ENCODE results near the gene HSPH1.
"Not testable (repeated sequence)": the region's sequence is repeated elsewhere in the genome, so short reads cannot be mapped to it uniquely, and the experiment has no call there.

Gene HSPH1

DNA sequence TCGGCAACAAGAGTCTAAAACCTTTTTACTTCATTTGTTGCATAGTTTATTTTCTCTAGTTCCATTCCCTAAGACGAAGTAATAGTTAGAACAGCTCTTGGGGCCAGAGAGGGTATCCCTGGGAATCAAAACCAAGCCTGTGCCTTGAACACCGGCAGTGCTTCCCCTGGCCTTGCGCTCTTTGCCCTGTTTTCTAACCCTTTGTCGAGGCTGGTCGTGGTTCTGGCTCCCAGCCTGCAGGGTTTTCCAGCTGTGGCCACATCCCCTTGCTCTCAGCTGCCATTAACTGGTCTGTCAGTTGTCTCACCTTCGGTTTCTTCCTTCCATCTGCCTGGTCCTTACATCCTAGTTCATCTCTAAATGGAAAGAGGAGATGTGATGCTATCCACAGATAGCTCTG, 61.0 kb downstream of the HSPH1 start:
- H3K79me2 ChIP-seq (ENCODE audit: control insufficient read depth, insufficient read depth, low read length): no peaks in the 10 kb centered on the region
- H2AK5ac ChIP-seq (ENCODE audit: low read length): no peak overlapping the region
- no peak for DNase-seq
- WGBS (ENCODE audit: extremely low coverage, insufficient coverage, low lambda C conversion rate): no CpG with 5 or more reads among the region's 7 CpGs
- H3K4me3 ChIP-seq (ENCODE audit: low read length): no peak overlapping the region
- H3K79me1 ChIP-seq (ENCODE audit: low read length): no peaks in the 10 kb centered on the region
- no peaks in the 10 kb centered on the region for H3K27me3 ChIP-seq (ENCODE audit: insufficient read depth, low read length, poor library complexity)
- H3K4ac ChIP-seq (ENCODE audit: low read depth, low read length): no peak overlapping the region
- H3K23ac ChIP-seq (ENCODE audit: low read length): no peak overlapping the region
- no peak overlapping the region for H4K5ac ChIP-seq (ENCODE audit: low read length)
- no peak overlapping the region for H2BK15ac ChIP-seq (replicated peaks; ENCODE audit: low read depth)
- no peak overlapping the region for H2BK120ac ChIP-seq (ENCODE audit: low read depth, low read length)
- H3K4me1 ChIP-seq (ENCODE audit: control insufficient read depth, low read depth, low read length): peaks cover 7% of the 10 kb centered on the region
- H4K8ac ChIP-seq (ENCODE audit: low read depth, low read length): no peak overlapping the region
- no peak overlapping the region for H2BK5ac ChIP-seq (ENCODE audit: low read length)
- no peak overlapping the region for H3K56ac ChIP-seq (ENCODE audit: low read length)
- no peak overlapping the region for H3K9ac ChIP-seq (ENCODE audit: low read length)
- no peak overlapping the region for H3K27ac ChIP-seq (ENCODE audit: low read depth, low read length)
- no peaks in the 10 kb centered on the region for H3K36me3 ChIP-seq (ENCODE audit: control insufficient read depth, insufficient read depth, low read length)
- H3K18ac ChIP-seq (ENCODE audit: low read length): no peak overlapping the region
- H3K4me2 ChIP-seq (ENCODE audit: low read length): no peak overlapping the region

DNA sequence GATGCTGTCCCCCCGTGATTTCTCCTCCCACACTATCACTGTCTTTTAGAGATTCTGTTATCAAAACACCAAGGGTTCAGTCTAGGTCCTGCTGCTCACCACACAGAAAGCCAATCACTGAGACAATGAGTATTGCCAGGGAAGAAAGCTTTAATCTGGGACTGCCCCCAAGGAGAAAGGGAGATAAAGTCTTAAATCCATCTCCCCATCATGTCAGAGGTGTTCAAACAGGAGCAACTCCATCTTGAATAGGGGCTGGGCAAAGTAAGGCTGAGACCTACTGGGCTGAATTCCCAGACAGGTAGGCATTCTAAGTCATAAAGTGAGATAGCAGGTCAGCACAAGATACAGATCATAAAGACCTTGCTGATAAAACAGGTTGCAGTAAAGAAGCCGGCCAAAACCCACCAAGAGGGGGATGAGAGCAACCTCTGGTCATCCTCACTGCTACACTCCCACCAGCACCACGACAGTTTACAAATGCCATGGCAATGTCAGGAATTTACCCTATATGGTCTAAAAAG, 63.7 kb downstream of the HSPH1 start:
- peak; percentile 79 for DNase-seq
- not testable (repeated sequence) for H3K9ac ChIP-seq (ENCODE audit: low read length); H2BK5ac ChIP-seq (ENCODE audit: low read length); H3K36me3 ChIP-seq (ENCODE audit: control insufficient read depth, insufficient read depth, low read length); H3K4ac ChIP-seq (ENCODE audit: low read depth, low read length); H4K8ac ChIP-seq (ENCODE audit: low read depth, low read length); H3K56ac ChIP-seq (ENCODE audit: low read length); H3K18ac ChIP-seq (ENCODE audit: low read length); H3K4me3 ChIP-seq (ENCODE audit: low read length); H2BK120ac ChIP-seq (ENCODE audit: low read depth, low read length); H3K27ac ChIP-seq (ENCODE audit: low read depth, low read length); H3K4me2 ChIP-seq (ENCODE audit: low read length); H3K79me2 ChIP-seq (ENCODE audit: control insufficient read depth, insufficient read depth, low read length); H3K79me1 ChIP-seq (ENCODE audit: low read length); H3K23ac ChIP-seq (ENCODE audit: low read length); H2AK5ac ChIP-seq (ENCODE audit: low read length); H4K5ac ChIP-seq (ENCODE audit: low read length); H2BK15ac ChIP-seq (replicated peaks; ENCODE audit: low read depth); H3K27me3 ChIP-seq (ENCODE audit: insufficient read depth, low read length, poor library complexity)
- no CpG with 5 or more reads among the region's 3 CpGs for WGBS (ENCODE audit: extremely low coverage, insufficient coverage, low lambda C conversion rate)
- H3K4me1 ChIP-seq (ENCODE audit: control insufficient read depth, low read depth, low read length): peaks cover 14% of the 10 kb centered on the region

DNA sequence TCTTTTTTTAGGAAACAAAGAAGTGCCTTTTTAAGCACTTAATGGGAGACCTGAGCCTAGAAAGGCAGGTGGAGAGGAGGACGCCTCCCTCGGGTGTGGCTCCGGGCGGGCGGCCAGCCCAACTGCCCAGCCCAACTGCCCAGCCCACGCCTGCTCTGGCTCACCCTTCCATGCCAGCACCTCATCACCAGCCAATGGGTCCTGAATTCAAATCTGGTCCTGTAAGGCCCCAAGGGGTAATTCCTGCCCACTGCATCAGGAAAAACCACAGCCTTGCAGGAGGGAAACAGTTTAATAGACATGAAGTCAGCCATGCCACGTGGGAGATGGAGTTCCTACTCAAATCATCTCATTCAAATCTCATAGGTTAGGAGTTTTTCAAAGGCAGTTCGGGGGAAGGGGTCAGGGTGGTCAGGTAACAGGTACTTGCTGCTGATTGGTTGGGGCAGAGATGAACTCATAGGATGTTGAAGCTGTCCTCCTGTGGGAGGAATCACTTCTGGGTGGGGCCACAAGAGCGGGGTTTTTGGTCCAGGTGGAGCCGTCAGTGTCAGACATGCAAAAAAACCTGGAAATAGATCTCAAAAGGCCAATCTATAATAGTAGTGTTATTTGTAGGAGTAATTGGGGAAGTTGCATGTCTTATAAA, 64.9 kb downstream of the HSPH1 start:
- H3K4me3 ChIP-seq (ENCODE audit: low read length): no peak overlapping the region
- no peak overlapping the region for H2BK120ac ChIP-seq (ENCODE audit: low read depth, low read length)
- H3K18ac ChIP-seq (ENCODE audit: low read length): peak overlapping the region; percentile 16
- no peak overlapping the region for H2AK5ac ChIP-seq (ENCODE audit: low read length)
- DNase-seq: peak; percentile 7
- H3K79me2 ChIP-seq (ENCODE audit: control insufficient read depth, insufficient read depth, low read length): no peaks in the 10 kb centered on the region
- no peak overlapping the region for H4K5ac ChIP-seq (ENCODE audit: low read length)
- no peak overlapping the region for H3K4me2 ChIP-seq (ENCODE audit: low read length)
- H3K9ac ChIP-seq (ENCODE audit: low read length): no peak overlapping the region
- H3K23ac ChIP-seq (ENCODE audit: low read length): no peak overlapping the region
- no peak overlapping the region for H4K8ac ChIP-seq (ENCODE audit: low read depth, low read length)
- H3K4me1 ChIP-seq (ENCODE audit: control insufficient read depth, low read depth, low read length): peaks cover 14% of the 10 kb centered on the region
- H3K4ac ChIP-seq (ENCODE audit: low read depth, low read length): no peak overlapping the region
- no peak overlapping the region for H3K27ac ChIP-seq (ENCODE audit: low read depth, low read length)
- WGBS (ENCODE audit: extremely low coverage, insufficient coverage, low lambda C conversion rate): no CpG with 5 or more reads among the region's 10 CpGs
- H2BK5ac ChIP-seq (ENCODE audit: low read length): peak overlapping the region; percentile 75
- H3K36me3 ChIP-seq (ENCODE audit: control insufficient read depth, insufficient read depth, low read length): no peaks in the 10 kb centered on the region
- no peak overlapping the region for H3K56ac ChIP-seq (ENCODE audit: low read length)
- H2BK15ac ChIP-seq (replicated peaks; ENCODE audit: low read depth): no peak overlapping the region
- no peaks in the 10 kb centered on the region for H3K27me3 ChIP-seq (ENCODE audit: insufficient read depth, low read length, poor library complexity)
- H3K79me1 ChIP-seq (ENCODE audit: low read length): no peaks in the 10 kb centered on the region

DNA sequence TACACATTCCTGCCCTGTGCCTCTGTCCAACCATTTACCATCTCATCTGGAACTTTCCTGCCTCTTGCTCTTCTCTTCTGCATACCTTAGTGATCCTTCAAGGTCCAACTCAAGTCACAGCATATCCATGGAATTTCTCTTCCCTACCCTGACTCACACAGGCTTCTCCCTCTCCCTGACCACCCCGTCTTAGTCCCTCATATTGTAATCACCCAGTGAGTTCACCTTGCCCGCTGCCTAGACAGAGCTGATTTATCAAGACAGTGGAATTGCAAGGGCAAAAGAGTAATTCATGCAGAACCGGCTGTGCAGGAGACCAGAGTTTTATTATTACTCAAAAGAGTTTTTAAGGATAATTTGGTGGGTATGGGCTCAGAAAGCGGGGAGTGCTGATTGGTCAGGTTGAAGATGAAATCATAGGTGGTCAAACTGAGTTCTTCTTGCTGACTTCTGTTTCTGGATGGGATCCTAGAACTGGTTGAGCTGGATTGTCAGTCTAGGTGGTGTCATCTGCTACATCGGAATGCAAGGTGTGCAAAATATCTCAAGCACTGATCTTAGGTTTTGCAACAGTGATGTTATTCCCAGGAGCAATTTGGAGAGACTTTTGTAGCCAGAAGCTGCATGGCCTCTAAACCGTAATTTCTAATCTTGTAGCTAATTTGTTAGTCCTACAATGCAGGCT, 67.2 kb downstream of the HSPH1 start:
- Histone ChIP-seq H2BK15ac (replicated peaks; ENCODE audit: low read depth) (peak overlapping the region; percentile 9), H3K27ac (ENCODE audit: low read depth, low read length) (no peak overlapping the region), H3K36me3 (ENCODE audit: control insufficient read depth, insufficient read depth, low read length) (no peaks in the 10 kb centered on the region), H3K4me1 (ENCODE audit: control insufficient read depth, low read depth, low read length) (peaks cover 11% of the 10 kb centered on the region), H3K79me1 (ENCODE audit: low read length) (no peaks in the 10 kb centered on the region), H4K8ac (ENCODE audit: low read depth, low read length) (no peak overlapping the region), H3K4me3 (ENCODE audit: low read length) (no peak overlapping the region), H3K18ac (ENCODE audit: low read length) (no peak overlapping the region), H2AK5ac (ENCODE audit: low read length) (peak overlapping the region; percentile 98), H3K27me3 (ENCODE audit: insufficient read depth, low read length, poor library complexity) (no peaks in the 10 kb centered on the region), H2BK120ac (ENCODE audit: low read depth, low read length) (no peak overlapping the region), H4K5ac (ENCODE audit: low read length) (no peak overlapping the region), H3K4me2 (ENCODE audit: low read length) (no peak overlapping the region), H3K79me2 (ENCODE audit: control insufficient read depth, insufficient read depth, low read length) (no peaks in the 10 kb centered on the region), H3K4ac (ENCODE audit: low read depth, low read length) (no peak overlapping the region), H3K9ac (ENCODE audit: low read length) (no peak overlapping the region), H3K23ac (ENCODE audit: low read length) (no peak overlapping the region), H3K56ac (ENCODE audit: low read length) (peak overlapping the region; percentile 56), H2BK5ac (ENCODE audit: low read length) (no peak overlapping the region)
- WGBS (ENCODE audit: extremely low coverage, insufficient coverage, low lambda C conversion rate): no CpG with 5 or more reads among the region's 6 CpGs
- DNase-seq: peak; percentile 6

DNA sequence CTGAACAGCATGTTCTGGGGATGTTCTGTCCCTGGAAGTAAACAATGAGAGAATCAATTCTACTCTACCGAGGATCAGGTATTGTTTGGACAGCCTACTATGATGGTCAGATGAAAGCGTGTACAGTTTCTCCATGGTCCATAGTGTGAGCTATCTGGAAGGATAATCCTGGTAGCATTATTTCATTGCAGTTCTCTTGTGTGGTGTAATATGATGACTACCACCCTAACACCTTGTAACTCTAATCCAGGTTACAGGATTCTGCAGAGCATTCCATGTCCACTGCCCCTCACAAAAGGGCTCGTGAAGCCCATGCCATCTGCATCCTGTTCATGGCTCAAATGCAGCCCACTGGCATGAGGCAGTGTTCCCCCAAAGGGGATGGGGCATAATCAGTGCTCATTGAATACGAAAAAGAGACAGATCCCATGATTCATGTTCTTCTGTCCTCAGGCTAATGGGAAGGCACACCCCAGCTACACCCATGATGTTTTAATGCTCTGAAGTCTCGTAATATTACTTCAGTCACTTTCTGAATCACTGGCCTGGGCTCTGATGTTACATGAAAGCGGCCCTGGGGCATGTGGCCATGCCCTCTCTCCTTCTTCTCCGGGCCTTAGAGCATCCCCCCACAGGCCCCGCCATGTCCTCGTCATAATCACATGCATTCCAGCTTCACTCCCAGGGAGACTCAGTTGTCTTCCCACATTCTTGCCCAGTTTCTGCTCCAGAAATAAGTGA, 68.4 kb downstream of the HSPH1 start:
- no peaks in the 10 kb centered on the region for H3K36me3 ChIP-seq (ENCODE audit: control insufficient read depth, insufficient read depth, low read length)
- no peak overlapping the region for H3K4me2 ChIP-seq (ENCODE audit: low read length)
- DNase-seq: no peak
- H3K56ac ChIP-seq (ENCODE audit: low read length): no peak overlapping the region
- H4K5ac ChIP-seq (ENCODE audit: low read length): no peak overlapping the region
- H3K23ac ChIP-seq (ENCODE audit: low read length): no peak overlapping the region
- H3K79me2 ChIP-seq (ENCODE audit: control insufficient read depth, insufficient read depth, low read length): no peaks in the 10 kb centered on the region
- H2BK120ac ChIP-seq (ENCODE audit: low read depth, low read length): no peak overlapping the region
- no peak overlapping the region for H2AK5ac ChIP-seq (ENCODE audit: low read length)
- H3K18ac ChIP-seq (ENCODE audit: low read length): no peak overlapping the region
- H2BK5ac ChIP-seq (ENCODE audit: low read length): no peak overlapping the region
- no CpG with 5 or more reads among the region's 9 CpGs for whole genome bisulfite sequencing (ENCODE audit: extremely low coverage, insufficient coverage, low lambda C conversion rate)
- H3K4me3 ChIP-seq (ENCODE audit: low read length): no peak overlapping the region
- no peak overlapping the region for H3K4ac ChIP-seq (ENCODE audit: low read depth, low read length)
- H3K4me1 ChIP-seq (ENCODE audit: control insufficient read depth, low read depth, low read length): peaks cover 11% of the 10 kb centered on the region
- no peak overlapping the region for H2BK15ac ChIP-seq (replicated peaks; ENCODE audit: low read depth)
- H3K27me3 ChIP-seq (ENCODE audit: insufficient read depth, low read length, poor library complexity): no peaks in the 10 kb centered on the region
- no peak overlapping the region for H4K8ac ChIP-seq (ENCODE audit: low read depth, low read length)
- H3K79me1 ChIP-seq (ENCODE audit: low read length): no peaks in the 10 kb centered on the region
- no peak overlapping the region for H3K9ac ChIP-seq (ENCODE audit: low read length)
- no peak overlapping the region for H3K27ac ChIP-seq (ENCODE audit: low read depth, low read length)

All from mesendoderm (in vitro differentiated cells).